ENCODE results near the gene SPP2. TPM values are rescaled to one million over a fixed set of nuclear protein-coding genes. Genes with fewer than 3 reads are reported as not detected.

SPP2 gene
- total RNA-seq, 1 experiment from 2014 or later, result not detected

DNA sequence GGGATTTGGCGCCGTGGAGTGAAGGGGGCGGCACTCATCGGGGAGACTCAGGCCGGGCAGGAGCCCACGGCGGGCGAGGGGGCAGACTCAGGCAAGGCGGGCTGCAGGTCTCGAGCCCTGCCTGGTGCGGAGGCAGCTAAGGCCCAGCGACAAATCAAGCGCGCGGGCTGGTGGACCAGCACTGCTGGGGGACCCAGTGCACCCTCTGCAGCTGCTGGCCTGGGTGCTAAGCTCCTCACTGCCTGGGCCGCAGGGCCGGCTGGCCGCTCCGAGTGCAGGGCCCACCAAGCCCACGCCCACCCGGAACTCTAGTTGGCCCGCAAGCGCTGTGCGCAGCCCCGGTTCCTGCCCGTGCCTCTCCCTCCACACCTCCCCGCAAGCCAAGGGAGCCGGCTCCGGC, 26.2 kb upstream of the SPP2 start:
- Histone ChIP-seq H2BK15ac (ENCODE audit: low read depth, low read length) (no peak overlapping the region), H3K4ac (ENCODE audit: low read depth, low read length) (no peak overlapping the region), H3K18ac (ENCODE audit: insufficient read length, low read depth, low read length) (no peak overlapping the region), H3K4me1 (ENCODE audit: insufficient read depth, low read length) (no peaks in the 10 kb centered on the region), H4K8ac (replicated peaks; ENCODE audit: insufficient read length, low read depth, low read length) (no peak overlapping the region), H2BK12ac (ENCODE audit: insufficient read length, low read depth, low read length) (no peak overlapping the region), H2BK5ac (ENCODE audit: insufficient read length, low read length) (no peak overlapping the region), H2AFZ (ENCODE audit: low read length) (no peak overlapping the region), H2BK120ac (ENCODE audit: low read depth, low read length, poor library complexity, severe bottlenecking) (no peak overlapping the region), H3K27me3 (ENCODE audit: insufficient read depth, low read length) (no peaks in the 10 kb centered on the region), H2BK20ac (ENCODE audit: low read depth, low read length, poor library complexity, severe bottlenecking) (no peak overlapping the region), H3K14ac (ENCODE audit: insufficient read depth, low read length) (no peak overlapping the region), H3K9me3 (ENCODE audit: control insufficient read depth, low read depth, low read length) (no peaks in the 10 kb centered on the region), H3K23me2 (ENCODE audit: insufficient read length, low read depth, low read length, poor library complexity, severe bottlenecking) (no peaks in the 10 kb centered on the region), H4K91ac (ENCODE audit: insufficient read length, low read depth, low read length) (no peak overlapping the region), H3K79me2 (ENCODE audit: insufficient read depth, low read length) (no peaks in the 10 kb centered on the region), H4K20me1 (ENCODE audit: control insufficient read depth, insufficient read depth, insufficient read length) (no peaks in the 10 kb centered on the region), H3K4me2 (ENCODE audit: insufficient read depth, insufficient read length, low read length) (no peak overlapping the region), H3T11ph (ENCODE audit: low read length) (no peak overlapping the region), H3K27ac (ENCODE audit: insufficient read length, low read depth, low read length) (no peak overlapping the region), H3K79me1 (ENCODE audit: insufficient read depth, low read depth, low read length, poor library complexity, severe bottlenecking) (no peaks in the 10 kb centered on the region), H3K23ac (ENCODE audit: insufficient read length, low read depth, low read length) (no peak overlapping the region), H2AK5ac (ENCODE audit: insufficient read length, low read length) (no peak overlapping the region), H4K5ac (ENCODE audit: insufficient read length, low read depth, low read length) (no peak overlapping the region), H3K9ac (ENCODE audit: extremely low read depth, insufficient read length, low read length) (no peak overlapping the region), H3K56ac (ENCODE audit: insufficient read length, low read depth, low read length) (no peak overlapping the region)
- Mint-ChIP-seq H3K27me3 (ENCODE audit: low read depth) (peaks cover 24% of the 10 kb centered on the region), H3K9me3 (peaks cover 17 to 18% of the 10 kb centered on the region in 2 experiments), H3K27ac (no peak overlapping the region), H3K4me1 (no peaks in the 10 kb centered on the region), H3K4me3 (no peak overlapping the region), H3K36me3 (ENCODE audit: insufficient read depth in 1 of 3, low read depth in 3 of 3) (peaks cover 1 to 9% (median 3%) of the 10 kb centered on the region in 3 experiments; a peak in 4 of 7 replicates)
- TF ChIP-seq, protein P1, sequence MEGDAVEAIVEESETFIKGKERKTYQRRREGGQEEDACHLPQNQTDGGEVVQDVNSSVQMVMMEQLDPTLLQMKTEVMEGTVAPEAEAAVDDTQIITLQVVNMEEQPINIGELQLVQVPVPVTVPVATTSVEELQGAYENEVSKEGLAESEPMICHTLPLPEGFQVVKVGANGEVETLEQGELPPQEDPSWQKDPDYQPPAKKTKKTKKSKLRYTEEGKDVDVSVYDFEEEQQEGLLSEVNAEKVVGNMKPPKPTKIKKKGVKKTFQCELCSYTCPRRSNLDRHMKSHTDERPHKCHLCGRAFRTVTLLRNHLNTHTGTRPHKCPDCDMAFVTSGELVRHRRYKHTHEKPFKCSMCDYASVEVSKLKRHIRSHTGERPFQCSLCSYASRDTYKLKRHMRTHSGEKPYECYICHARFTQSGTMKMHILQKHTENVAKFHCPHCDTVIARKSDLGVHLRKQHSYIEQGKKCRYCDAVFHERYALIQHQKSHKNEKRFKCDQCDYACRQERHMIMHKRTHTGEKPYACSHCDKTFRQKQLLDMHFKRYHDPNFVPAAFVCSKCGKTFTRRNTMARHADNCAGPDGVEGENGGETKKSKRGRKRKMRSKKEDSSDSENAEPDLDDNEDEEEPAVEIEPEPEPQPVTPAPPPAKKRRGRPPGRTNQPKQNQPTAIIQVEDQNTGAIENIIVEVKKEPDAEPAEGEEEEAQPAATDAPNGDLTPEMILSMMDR (conservative IDR thresholded peaks at IDR 0.05), result no peak
- no peak for DNase-seq
- WGBS (ENCODE audit: extremely low coverage, insufficient read length, low lambda C conversion rate), result no CpG with 5 or more reads among the region's 29 CpGs

All from H9 (cell line).